NB4 (cell line): ENCODE results near the gene LMNTD2.

Source experiments
- DNase-seq: peaks from one replicate; pipeline ENCODE4 v3.0.0; 2010; ENCODE audit warnings: low read depth
- H3K4me3 ChIP-seq: one replicate; pipeline ENCODE4 v1.5.1; 2011; ENCODE audit warnings: mild to moderate bottlenecking, low read depth, low read length, moderate library complexity
- MYC ChIP-seq: IDR thresholded peaks from 2 replicates; pipeline ENCODE4 v1.6.1; 2011; ENCODE audit warnings: low read depth, low read length
- POLR2A ChIP-seq: IDR thresholded peaks from 2 replicates; pipeline ENCODE4 v1.6.1; 2011; ENCODE audit warnings: mild to moderate bottlenecking; ENCODE audit not compliant: insufficient read length; ENCODE audit errors: extremely low read depth
- TF ChIP-seq, protein P1 (sequence below): IDR thresholded peaks from one replicate; pipeline ENCODE4 v1.5.1; 2012; ENCODE audit warnings: low read depth, low read length
- TF ChIP-seq, protein P2 (sequence below): IDR thresholded peaks from 2 replicates; pipeline ENCODE4 v1.6.1; 2011; ENCODE audit warnings: low read depth, low read length

The LMNTD2 gene

DNA sequence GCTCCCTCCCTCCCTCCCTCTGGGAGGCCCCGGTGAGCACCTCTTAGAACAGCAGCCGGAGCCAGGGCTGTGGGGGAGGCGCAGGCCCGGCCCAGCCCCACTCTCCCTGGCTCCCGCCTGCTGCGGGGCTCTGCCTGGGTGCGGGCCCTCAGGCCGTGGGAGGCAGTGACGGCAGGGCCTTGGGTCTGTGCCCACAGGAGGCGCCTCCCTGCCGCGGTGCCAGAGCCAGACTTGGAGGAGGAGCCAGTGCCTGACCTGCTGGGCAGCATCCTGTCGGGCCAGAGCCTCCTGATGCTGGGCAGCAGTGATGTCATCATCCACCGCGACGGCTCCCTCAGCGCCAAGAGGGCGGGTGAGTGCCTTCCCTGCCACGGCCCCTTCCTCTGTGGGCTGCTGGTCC lies 45.7 kb upstream of the LMNTD2 start:
- H3K4me3 ChIP-seq: no peak overlapping the region
- DNase-seq: no peak
- TF ChIP-seq, protein P1, sequence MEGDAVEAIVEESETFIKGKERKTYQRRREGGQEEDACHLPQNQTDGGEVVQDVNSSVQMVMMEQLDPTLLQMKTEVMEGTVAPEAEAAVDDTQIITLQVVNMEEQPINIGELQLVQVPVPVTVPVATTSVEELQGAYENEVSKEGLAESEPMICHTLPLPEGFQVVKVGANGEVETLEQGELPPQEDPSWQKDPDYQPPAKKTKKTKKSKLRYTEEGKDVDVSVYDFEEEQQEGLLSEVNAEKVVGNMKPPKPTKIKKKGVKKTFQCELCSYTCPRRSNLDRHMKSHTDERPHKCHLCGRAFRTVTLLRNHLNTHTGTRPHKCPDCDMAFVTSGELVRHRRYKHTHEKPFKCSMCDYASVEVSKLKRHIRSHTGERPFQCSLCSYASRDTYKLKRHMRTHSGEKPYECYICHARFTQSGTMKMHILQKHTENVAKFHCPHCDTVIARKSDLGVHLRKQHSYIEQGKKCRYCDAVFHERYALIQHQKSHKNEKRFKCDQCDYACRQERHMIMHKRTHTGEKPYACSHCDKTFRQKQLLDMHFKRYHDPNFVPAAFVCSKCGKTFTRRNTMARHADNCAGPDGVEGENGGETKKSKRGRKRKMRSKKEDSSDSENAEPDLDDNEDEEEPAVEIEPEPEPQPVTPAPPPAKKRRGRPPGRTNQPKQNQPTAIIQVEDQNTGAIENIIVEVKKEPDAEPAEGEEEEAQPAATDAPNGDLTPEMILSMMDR: no peak
- TF ChIP-seq, protein P2, sequence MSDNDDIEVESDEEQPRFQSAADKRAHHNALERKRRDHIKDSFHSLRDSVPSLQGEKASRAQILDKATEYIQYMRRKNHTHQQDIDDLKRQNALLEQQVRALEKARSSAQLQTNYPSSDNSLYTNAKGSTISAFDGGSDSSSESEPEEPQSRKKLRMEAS: no peak
- TF ChIP-seq MYC: no peak
- TF ChIP-seq POLR2A: no peak

DNA sequence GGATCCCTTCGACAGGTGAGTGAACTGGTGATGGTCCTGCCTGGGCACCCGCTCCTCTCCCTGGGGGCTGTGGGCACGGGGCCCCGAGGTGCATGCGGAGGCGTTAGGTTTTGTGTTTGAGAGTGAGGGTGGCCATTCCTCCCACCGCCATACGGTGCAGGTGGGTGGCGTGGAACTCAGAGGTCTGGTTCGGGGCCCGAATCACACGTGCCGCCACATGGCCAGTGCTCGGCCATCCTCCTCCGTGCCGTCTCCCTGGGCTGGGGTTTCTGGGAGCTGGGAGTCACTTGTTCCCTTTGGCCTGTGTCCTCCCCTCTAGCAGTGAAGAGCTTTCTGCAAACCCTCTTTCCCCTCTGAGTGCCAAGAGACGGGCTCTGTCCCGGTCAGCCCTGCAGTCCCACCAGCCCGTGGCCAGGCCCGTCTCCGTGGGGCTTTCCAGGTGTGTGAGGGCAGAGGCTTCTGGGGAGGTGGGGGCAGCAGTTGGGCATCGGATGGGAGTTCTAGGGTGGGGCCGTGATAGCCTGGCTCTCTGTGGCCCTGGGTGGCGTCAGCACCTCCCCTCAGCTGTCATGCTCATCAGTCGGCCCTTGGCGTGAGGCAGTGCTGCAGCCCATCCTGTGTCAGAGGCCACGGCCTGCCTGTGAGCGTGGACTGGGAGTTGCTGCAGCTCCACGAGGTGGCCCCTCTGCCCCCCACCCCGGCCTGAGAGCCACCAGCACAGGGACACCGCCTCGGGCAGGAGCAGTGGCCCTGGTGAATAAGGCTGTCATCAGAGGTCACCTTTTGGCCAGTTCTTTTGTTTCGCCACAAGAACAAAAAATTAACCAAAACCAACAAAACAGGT lies 45.0 kb upstream of the LMNTD2 start:
- DNase-seq: no peak
- TF ChIP-seq MYC: no peak
- TF ChIP-seq, protein P1: no peak
- TF ChIP-seq, protein P2: no peak
- TF ChIP-seq POLR2A: no peak
- H3K4me3 ChIP-seq: no peak overlapping the region

DNA sequence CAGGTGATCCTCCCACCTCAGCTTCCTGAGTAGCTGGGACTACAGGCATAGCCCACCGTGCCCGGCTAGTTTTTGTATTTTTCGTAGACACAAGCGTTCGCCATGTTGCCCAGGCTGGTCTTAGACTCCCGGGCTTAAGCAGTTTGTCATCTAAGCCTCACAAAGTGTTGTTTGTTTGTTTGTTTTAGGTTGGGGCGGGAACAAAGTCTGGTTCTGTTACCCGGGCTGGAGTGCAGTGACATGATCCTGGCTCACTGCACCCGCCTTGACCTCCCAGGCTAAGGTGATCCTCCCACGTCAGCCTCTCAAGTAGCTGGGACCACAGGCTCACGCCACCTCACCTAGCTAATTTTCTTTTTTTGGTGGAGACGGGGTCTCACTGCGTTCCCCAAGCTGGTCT lies 42.6 kb upstream of the LMNTD2 start:
- TF ChIP-seq, protein P2: no peak
- TF ChIP-seq, protein P1: no peak
- no peak for TF ChIP-seq MYC
- TF ChIP-seq POLR2A: no peak
- H3K4me3 ChIP-seq: no peak overlapping the region
- DNase-seq: no peak

DNA sequence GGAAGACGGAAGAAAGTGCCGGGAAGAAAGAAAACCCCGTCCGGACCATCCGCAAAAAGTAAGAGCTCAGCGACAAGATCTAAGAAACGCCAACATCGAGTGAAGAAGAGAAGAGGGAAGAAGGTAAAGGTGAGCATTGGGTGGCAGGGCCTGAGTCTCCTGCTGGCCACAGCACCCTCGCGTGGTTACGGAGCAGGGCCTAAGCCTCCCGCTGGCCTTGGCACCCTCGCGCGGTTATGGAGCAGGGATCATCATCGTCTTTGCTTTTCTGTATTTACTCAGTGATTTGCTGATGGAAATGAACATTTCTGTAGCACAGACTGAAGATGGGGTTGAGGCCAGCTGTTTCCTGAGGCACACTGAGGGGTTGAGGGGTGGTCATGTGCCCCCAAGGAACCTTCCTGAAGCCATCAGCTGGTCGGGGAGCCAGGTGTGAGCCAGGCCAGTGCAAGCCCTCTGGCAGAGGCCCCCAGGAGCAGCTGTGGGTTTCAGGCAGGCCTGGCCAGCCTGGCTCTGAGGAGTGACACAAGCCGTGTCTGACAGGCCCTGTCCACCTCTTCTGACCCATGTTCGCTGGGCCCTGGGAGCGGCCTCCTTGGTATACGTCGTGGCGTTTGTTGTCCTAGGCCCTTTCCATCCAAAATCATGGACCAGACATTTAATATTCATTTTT lies 41.2 kb upstream of the LMNTD2 start:
- TF ChIP-seq POLR2A (no peak), MYC (no peak)
- TF ChIP-seq, protein P2: no peak
- TF ChIP-seq, protein P1: no peak
- no peak for DNase-seq
- H3K4me3 ChIP-seq: no peak overlapping the region

DNA sequence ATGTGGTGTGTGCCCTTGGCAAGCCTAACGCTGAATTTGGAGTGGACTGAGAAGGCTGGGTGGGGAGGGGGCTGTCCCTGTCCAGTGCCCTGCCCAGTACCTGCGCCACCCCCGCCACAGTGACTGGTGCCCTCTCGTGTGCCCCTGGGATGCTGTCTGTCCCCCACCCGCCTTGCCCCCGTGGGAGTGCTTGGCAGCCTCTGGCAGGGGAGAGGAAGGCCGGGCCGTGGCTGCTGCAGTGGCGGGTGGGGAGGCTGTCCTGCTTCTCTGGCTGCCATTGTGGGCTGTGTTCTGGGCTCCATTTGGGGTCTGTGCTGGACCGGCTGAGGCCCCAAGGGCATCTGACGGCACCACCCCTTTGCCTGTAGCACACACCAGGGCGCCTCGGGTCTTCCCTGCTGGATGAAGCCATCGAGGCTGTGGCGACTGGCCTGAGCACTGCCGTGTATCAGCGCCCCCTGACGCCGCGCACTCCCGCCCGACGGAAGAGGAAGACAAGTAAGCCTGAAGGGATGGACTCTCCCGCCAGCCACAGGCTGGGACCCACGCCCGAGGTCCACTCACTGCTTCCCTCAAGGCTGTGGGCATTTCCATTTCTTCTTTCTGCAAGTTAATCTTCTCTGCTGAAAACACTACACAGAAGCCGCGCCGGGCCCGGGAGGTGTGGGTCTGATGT lies 37.6 kb upstream of the LMNTD2 start:
- TF ChIP-seq POLR2A: no peak
- TF ChIP-seq, protein P1: no peak
- no peak overlapping the region for H3K4me3 ChIP-seq
- no peak for DNase-seq
